Ureter (tissue), 1 donor: Measurements from ENCODE around the gene LEMD2. TPM values are rescaled to one million over a fixed set of nuclear protein-coding genes. Genes with fewer than 3 reads are reported as not detected.
A peak's percentile ranks its signal among the peaks of the same experiment; 100 is the strongest.
"Not testable (repeated sequence)": the region's sequence is repeated elsewhere in the genome, so short reads cannot be mapped to it uniquely, and the experiment has no call there.

Experiments used
- DNase-seq: peaks from one replicate; pipeline ENCODE4 v3.0.0-alpha.2; 2020; ENCODE audit warnings: low spot score
- total RNA-seq: library from RNA; stranded (reverse); gene quantifications from one replicate; pipeline ENCODE4 v1.2.4, GENCODE V29; 2023
- donor health status: DM: yes; HTN: yes; CAD: no.

LEMD2 gene
- 71.0 TPM for total RNA-seq

GRCh38 chr6:33788694-33789549 lies at the start of gene LEMD2:
Gene LEMD2, minus strand, starts transcription at chr6:33789130. Its CDS starts 14 bp downstream, at chr6:33789116.
- peak; percentile 95 for DNase-seq

GRCh38 chr6:33837971-33838665 lies 49.2 kb upstream of the LEMD2 start:
- no peak for DNase-seq

- DNase-seq, result no peak
These were observed 48.0 kb upstream of the LEMD2 start for GRCh38 chr6:33836806-33837469.

GRCh38 chr6:33834401-33835392 lies 45.8 kb upstream of the LEMD2 start:
- DNase-seq, result no peak

GRCh38 chr6:33833599-33833998 lies 44.7 kb upstream of the LEMD2 start:
- no peak for DNase-seq

GRCh38 chr6:33832831-33833230 lies 43.9 kb upstream of the LEMD2 start:
- DNase-seq, result not testable (repeated sequence)

- DNase-seq, result not testable (repeated sequence)
These were observed 42.8 kb upstream of the LEMD2 start for GRCh38 chr6:33831725-33832124.

- DNase-seq, result no peak
These were observed 41.8 kb upstream of the LEMD2 start for GRCh38 chr6:33830635-33831240.

- no peak for DNase-seq
These were observed 40.1 kb upstream of the LEMD2 start for GRCh38 chr6:33828764-33829731.

GRCh38 chr6:33828452-33828763 lies 39.5 kb upstream of the LEMD2 start:
- DNase-seq, result no peak

- no peak for DNase-seq
These were observed 38.9 kb upstream of the LEMD2 start for GRCh38 chr6:33827546-33828451.

GRCh38 chr6:33826537-33826936 lies 37.6 kb upstream of the LEMD2 start:
- DNase-seq, result no peak

GRCh38 chr6:33824461-33825154 lies 35.7 kb upstream of the LEMD2 start:
- DNase-seq, result peak; percentile 54

GRCh38 chr6:33823806-33824205 lies 34.9 kb upstream of the LEMD2 start:
- no peak for DNase-seq

GRCh38 chr6:33822575-33823395 lies 33.9 kb upstream of the LEMD2 start:
- no peak for DNase-seq

GRCh38 chr6:33820784-33821520 lies 32.0 kb upstream of the LEMD2 start:
- DNase-seq, result no peak
